Measurements from ENCODE around the gene PRDM13.
"Not testable (repeated sequence)": the region's sequence is repeated elsewhere in the genome, so short reads cannot be mapped to it uniquely, and the experiment has no call there.

Gene PRDM13

DNA sequence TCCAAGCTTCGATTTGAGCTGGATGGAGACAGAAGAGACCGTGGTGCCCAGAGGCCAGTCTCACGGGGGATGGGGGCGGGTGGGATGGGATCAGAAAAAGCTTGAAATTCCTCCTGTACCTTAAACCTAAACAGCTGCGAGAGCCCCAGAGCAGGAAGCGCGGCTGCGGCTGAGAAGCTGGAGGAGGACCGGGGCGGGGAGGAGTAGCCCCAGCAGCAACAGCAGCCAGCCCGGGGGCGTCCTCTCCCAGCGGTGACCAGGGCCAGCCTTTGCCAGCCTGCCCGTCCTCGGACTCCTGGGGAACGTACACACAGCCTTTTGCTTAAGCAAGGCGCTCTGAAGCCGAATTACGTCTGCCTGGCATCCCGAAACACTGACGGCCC, 17.4 kb upstream of the PRDM13 start:
- peaks cover 34% of the 10 kb centered on the region for H3K27me3 ChIP-seq (ENCODE audit: insufficient read depth, low read depth, severe bottlenecking)
- TF ChIP-seq, protein P1, sequence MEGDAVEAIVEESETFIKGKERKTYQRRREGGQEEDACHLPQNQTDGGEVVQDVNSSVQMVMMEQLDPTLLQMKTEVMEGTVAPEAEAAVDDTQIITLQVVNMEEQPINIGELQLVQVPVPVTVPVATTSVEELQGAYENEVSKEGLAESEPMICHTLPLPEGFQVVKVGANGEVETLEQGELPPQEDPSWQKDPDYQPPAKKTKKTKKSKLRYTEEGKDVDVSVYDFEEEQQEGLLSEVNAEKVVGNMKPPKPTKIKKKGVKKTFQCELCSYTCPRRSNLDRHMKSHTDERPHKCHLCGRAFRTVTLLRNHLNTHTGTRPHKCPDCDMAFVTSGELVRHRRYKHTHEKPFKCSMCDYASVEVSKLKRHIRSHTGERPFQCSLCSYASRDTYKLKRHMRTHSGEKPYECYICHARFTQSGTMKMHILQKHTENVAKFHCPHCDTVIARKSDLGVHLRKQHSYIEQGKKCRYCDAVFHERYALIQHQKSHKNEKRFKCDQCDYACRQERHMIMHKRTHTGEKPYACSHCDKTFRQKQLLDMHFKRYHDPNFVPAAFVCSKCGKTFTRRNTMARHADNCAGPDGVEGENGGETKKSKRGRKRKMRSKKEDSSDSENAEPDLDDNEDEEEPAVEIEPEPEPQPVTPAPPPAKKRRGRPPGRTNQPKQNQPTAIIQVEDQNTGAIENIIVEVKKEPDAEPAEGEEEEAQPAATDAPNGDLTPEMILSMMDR (IDR thresholded peaks at IDR 0.05; ENCODE audit: low read depth, low read length): no peak
- no peak for DNase-seq
- H3K27ac ChIP-seq: no peak overlapping the region
- H3K36me3 ChIP-seq: no peaks in the 10 kb centered on the region
- H3K9me3 ChIP-seq (ENCODE audit: severe bottlenecking): no peaks in the 10 kb centered on the region
- peak overlapping the region; percentile 63 for H3K4me3 ChIP-seq (ENCODE audit: low read depth, low read length)

- no peak for DNase-seq
- H3K27ac ChIP-seq: no peak overlapping the region
- TF ChIP-seq, protein P1 (IDR thresholded peaks at IDR 0.05; ENCODE audit: low read depth, low read length): no peak
- H3K36me3 ChIP-seq: no peaks in the 10 kb centered on the region
- H3K27me3 ChIP-seq (ENCODE audit: insufficient read depth, low read depth, severe bottlenecking): peaks cover 34% of the 10 kb centered on the region
- H3K4me3 ChIP-seq (ENCODE audit: low read depth, low read length): no peak overlapping the region
- H3K9me3 ChIP-seq (ENCODE audit: severe bottlenecking): peaks cover 3% of the 10 kb centered on the region
Observed at GRCh38 chr6:99589907-99590493, 16.6 kb upstream of the PRDM13 start.

DNA sequence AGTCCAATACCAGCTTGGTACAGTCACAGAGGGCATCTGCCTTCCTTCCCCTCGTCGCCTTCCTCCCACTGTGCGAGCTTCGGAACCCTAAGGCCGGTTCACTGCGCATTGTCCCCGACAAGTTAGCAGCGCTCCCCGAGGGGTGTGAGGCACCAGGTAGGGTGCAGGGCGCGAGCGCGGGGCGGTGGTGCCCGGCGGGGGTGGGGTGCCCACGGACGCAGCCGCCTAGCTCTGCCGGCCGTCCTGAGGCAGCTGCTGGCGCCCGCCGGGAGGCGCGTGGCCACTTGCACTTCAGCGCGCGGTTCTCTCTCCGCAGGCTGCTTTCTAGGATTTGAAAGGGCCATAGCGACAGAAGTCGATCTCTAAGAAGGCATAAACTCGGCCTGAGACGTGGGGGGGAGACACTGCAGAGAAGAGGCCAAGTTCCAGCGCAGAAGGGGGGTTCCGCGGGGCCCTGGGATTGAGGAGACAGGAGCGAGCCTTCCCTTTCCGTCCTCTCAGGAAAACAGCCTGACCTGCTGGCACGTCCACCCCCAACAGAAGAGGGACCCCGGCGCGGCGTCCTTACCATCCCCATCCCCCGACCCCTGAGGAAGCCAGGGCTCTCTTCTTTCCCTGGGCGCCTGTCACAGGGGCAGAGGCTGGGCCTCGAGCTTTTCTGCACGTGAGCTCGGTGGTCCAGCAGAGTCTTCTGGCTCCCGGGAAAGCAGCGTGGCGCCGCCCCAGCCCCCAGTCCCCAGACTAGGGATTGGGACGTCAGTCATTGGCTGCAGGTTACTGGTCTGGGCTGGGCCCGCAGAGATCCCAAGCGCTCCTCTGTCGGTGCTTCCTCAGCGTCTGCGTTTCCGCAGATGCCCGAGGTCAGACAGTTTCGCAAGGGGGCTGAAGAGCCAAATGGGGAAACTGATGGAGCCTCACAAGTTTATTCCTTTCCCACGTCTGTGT, 15.6 kb upstream of the PRDM13 start:
- DNase-seq: peak; percentile 52
- Histone ChIP-seq H3K27me3 (ENCODE audit: insufficient read depth, low read depth, severe bottlenecking) (peaks cover 34% of the 10 kb centered on the region), H3K36me3 (no peaks in the 10 kb centered on the region), H3K4me3 (ENCODE audit: low read depth, low read length) (peak overlapping the region; percentile 49), H3K9me3 (ENCODE audit: severe bottlenecking) (peaks cover 3% of the 10 kb centered on the region), H3K27ac (no peak overlapping the region)
- TF ChIP-seq, protein P1 (IDR thresholded peaks at IDR 0.05; ENCODE audit: low read depth, low read length): peak; percentile 17; the same call in 1 of the 2 replicates

GRCh38 chr6:99591673-99592364, 14.8 kb upstream of the PRDM13 start:
- TF ChIP-seq, protein P1 (IDR thresholded peaks at IDR 0.05; ENCODE audit: low read depth, low read length): no peak
- Histone ChIP-seq H3K27me3 (ENCODE audit: insufficient read depth, low read depth, severe bottlenecking) (peaks cover 34% of the 10 kb centered on the region), H3K4me3 (ENCODE audit: low read depth, low read length) (peak overlapping the region; percentile 49), H3K9me3 (ENCODE audit: severe bottlenecking) (peaks cover 3% of the 10 kb centered on the region), H3K36me3 (no peaks in the 10 kb centered on the region), H3K27ac (no peak overlapping the region)
- no peak for DNase-seq

DNA sequence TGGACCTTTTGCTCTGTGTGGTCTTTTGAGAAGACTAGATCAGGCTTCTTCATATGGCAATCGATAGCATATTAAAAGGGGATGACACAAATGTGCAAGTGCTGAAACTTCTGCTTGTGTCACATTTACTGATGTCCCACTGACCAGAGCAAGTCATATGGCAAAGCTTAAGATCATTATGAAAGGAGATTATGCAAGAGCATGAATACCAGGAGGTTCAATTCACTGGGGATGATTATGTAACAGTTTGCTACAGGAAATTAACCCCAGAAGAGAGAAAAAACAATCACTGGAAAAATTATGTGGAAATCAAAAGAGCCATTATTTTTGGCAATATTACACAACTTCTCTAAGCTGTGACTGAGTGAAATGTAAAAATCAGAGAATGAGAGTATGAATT, 13.7 kb upstream of the PRDM13 start:
- Histone ChIP-seq H3K4me3 (ENCODE audit: low read depth, low read length) (no peak overlapping the region), H3K36me3 (no peaks in the 10 kb centered on the region), H3K27ac (no peak overlapping the region), H3K9me3 (ENCODE audit: severe bottlenecking) (peaks cover 3% of the 10 kb centered on the region), H3K27me3 (ENCODE audit: insufficient read depth, low read depth, severe bottlenecking) (peaks cover 34% of the 10 kb centered on the region)
- no peak for DNase-seq
- TF ChIP-seq, protein P1 (IDR thresholded peaks at IDR 0.05; ENCODE audit: low read depth, low read length): no peak

DNA sequence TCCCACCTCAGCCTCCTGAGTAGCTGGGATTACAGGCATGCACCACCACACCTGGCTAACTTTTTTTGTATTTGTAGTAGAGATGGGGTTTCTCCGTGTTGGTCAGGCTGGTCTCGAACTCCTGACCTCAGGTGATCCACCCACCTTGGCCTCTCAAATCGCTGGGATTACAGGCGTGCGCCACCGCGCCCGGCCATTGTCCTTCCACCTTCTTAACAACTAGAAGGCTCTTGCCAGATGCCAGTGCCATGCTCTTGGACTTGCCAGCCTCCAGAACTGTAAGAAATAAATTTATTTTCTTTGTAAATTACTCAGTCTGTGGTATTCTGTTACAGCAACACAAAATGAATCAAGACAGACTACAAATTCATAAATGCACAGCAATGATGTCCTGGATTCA, 11.9 kb upstream of the PRDM13 start:
- peaks cover 30% of the 10 kb centered on the region for H3K27me3 ChIP-seq (ENCODE audit: insufficient read depth, low read depth, severe bottlenecking)
- not testable (repeated sequence) for H3K9me3 ChIP-seq (ENCODE audit: severe bottlenecking); H3K4me3 ChIP-seq (ENCODE audit: low read depth, low read length); H3K36me3 ChIP-seq; DNase-seq; H3K27ac ChIP-seq
